EL (cell line): Measurements from ENCODE around the gene RHBDF1.

ENCODE experiments used
- DNase-seq: peaks from one replicate; pipeline ENCODE4 v3.0.0-alpha.2; 2016

RHBDF1 gene

DNA sequence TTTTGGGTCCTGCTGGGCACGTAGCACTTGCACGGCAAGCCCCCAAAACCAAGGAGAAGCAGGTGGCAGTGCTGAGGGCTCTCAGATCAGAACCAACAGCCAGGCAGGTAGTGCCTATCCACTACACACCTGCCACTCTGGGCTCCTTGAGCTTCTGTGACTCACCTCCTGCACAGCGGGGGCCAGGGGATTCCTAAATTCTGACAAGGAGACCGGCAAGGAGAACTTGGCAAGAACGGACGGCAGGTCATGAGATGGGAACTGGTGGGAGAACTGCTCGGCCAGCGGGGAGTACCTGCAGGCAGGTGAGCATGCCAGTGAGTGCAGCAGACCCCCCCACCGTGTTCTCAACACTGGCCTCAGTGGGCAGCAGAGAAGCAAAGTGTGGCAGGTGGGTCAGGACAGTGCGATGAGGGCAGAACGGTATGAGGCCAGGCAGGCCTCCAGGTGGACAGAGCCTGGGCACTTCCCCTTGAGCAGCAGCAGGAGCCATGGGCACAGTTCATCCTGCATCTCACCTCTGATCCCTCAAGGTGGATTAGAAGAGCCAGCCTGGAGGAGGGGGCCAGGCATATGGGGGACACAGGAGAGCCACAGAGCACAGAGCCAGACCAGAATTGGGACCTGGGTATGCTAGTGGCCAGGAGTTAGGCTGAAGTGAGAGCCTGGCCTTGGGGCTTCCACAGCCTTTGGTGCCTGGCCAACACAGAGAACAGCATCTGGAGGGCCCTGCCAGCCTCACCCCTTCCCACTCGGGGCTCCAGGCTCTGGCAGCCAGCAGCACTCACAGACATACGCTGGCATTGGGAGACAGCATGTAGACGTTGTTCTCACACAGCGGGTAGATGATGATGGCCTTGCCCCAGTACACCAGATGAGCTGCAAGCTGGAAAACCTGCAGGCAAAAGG is 20.3 kb upstream of the RHBDF1 start:
- DNase-seq: no peak

DNA sequence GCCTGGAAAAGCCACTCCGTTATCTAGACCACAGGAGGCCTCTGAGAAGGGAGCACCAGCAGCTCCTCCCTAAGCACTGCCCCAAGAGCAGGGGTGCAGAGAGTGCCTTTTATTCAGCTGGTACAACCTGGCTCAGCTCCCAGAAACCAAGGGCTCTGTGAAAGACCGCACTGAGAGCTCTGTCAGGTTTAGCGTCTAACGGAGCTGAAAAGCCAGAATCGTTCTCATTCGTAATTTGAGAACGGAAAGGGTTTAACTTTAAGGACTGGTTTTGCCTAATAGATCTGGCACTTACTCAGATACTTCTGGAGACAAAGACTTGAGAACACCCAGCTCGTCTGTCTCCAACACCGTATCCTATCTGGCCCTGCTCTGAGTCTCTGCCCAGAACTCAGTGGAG is 19.1 kb upstream of the RHBDF1 start:
- DNase-seq: no peak

DNA sequence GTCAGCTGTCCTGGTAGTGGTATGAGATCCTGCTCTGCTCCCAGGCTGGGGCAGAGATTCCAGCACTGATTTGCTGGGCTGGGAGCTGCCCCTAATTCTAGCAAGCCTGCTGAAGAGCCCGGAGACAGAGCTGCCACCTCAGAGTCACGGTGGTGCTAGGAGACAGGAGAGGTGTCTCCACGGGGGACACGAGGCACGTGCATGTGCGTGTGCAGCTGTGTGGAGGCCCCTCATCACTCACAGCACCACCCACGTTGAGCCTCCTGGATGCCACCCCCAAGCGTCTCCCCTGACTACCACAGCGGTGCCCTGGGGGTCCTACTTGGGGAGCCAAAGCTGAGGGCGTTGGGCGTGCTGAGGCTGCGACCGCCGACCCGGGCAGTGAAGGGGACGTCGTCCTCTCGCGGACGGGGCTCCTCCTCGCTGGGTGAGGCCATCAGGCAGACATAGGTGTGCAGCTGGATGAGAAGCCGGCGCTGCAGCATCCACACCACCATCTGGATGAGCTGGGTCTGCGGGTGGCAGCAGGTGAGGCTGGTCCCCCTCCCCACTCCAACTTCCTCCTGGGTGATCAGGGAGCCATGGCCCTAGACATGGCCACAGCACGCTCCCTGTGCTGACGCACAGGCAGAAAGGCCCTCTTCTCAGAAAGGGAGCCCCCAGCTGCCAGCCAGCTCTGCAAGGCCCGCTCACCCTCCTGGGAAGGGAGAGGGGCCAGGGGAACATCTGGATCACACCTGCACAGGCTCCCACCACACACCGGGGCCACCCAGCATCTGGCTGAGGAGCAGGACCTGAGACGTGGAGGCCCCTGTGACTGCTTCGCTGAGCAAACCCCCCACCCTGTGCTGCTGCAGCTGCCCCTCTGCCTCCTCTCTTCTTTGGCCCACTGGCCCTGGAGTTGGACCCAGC is 17.2 kb upstream of the RHBDF1 start:
- no peak for DNase-seq

DNA sequence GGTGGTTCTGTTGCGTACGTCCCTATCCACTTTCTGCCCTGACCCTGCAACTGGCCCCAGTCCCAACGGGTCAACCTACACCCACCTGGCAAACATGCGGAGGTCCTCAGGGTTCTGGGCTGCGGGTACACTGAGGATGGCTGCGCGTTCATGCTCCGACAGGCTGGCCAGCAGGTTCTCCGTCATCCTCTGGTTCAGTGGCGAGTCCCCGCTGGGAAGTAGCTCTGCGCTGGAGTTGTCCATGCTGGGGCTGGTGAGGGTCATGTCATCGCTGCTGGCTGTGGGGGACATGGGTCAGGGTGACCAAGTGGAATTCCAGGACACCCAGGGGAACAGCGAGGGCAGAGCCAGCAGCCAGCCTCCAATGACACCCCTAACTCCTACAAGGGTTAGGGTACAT is 16.2 kb upstream of the RHBDF1 start:
- no peak for DNase-seq

DNA sequence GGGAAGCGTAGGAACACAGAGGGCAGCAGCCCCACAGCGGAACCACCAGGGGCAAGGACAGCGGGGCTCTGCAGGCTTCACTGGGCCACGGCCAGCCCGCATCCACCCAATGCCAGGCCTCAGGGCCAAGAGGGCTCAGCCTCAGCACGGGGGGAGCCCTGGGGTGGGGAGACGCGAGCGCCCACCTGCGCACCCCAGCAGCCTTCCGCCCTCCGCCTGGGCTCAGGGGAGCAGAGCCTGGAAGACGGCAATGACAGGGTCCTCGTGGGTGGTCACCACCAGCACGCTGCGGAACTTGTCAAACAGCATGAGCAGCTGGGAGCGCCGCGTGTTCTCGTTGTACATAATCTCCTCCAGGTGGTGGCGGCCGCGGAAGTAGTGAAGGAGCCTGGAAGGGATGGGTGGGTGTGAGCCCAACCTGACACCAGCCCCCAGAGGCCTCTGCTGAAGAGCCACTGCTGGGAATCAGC is 14.1 kb upstream of the RHBDF1 start:
- no peak for DNase-seq

DNA sequence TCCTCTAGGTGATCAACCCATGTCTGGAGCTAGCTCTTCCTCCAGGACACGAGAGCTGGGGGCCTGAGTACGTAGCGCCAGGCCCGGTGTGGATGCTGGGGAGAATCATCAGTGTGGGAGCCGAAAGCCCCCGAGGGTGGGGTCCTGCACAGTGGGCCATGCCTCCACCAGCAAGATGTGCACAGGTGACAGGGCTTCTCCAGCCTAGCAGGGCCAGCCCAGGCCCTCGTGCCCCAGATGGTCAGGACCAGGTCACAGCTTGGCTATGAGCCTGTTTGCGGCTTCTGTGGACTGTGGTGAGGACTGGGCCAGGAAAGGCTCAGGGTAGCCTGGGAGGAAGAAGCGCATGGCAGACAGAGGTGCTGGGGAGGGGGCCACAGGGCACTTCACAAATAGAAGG is 13.4 kb upstream of the RHBDF1 start:
- no peak for DNase-seq

DNA sequence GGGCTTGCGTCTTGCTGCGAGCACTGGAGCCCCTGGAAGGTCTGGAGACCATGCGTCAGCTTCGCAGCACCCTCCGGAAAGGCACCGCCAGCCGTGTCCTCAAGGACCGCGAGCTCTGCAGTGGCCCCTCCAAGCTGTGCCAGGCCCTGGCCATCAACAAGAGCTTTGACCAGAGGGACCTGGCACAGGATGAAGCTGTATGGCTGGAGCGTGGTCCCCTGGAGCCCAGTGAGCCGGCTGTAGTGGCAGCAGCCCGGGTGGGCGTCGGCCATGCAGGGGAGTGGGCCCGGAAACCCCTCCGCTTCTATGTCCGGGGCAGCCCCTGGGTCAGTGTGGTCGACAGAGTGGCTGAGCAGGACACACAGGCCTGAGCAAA is 13.0 kb upstream of the RHBDF1 start:
- DNase-seq: no peak

DNA sequence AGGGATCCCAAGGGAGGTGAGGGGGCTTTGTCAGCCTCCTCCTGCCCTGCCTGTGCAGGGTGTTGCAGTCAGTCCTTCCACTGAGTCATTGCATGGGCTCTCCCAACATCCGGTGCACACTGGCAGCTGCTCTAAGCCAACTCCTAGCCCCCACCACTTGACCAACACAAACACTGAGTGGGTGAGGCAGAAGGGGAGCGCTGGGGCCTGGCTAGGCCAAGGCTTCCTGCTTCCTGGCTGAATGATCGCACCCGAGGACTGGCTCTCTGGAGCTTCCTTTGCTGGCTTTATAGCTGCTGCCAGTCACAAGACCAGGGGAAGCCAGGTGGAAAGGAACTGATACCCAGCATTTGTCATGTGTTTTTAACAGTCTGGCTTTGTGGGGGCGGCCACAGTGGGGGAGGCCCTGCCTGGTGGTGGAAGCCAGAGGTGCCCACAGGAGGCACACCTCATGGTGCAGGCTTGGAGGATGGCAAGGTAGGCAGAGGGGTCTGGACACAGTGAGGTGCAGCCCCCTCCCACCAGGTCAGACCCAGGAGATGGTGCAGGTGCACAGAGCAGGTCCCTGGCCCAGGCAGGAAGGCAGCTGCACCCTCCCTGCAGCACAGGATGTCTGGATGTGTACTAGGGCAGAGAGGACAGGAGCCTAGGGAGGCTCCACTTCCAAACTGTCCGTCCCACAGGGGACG is 12.4 kb upstream of the RHBDF1 start:
- DNase-seq: peak; percentile 96

DNA sequence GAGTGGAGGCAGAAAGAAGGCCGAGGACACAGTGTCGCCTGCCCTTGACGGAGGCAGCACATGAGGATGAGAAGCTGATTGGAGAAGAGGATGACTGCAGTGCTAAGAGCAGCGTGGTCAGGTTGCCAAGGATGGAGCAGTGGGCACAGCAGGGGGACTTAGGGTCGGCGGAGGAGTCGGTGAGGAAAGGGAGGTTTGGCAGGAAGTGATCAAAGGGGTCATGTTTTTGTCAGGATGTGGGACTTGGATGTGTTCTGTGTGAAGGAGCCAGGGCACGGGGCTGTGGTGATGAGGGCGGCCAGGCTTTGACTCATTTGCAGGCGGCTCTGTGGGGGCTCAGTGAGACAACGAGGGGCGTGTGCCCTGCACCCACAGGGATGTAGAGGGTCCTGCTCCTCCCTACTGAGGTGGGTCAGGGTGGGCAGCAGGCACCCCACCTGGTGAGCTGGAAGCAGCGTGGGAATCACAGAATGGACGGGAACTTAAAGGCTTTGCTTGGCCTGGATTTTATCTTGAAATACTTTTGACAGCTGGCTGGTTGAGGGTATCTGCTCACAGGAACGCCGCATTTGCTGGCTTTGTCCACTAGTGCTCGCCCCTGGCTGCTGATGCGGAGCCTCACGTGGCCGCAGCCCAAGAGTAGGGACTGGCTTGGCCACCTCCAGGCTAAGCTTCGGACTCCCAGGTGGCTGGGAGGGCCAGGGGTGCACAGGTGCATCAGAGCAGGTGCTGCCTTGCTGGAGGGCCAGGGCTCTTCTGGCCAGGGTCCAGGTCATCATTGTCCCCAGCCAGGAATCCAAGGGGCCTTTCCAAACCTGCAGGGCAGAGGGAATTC is 11.6 kb upstream of the RHBDF1 start:
- DNase-seq: peak; percentile 31

DNA sequence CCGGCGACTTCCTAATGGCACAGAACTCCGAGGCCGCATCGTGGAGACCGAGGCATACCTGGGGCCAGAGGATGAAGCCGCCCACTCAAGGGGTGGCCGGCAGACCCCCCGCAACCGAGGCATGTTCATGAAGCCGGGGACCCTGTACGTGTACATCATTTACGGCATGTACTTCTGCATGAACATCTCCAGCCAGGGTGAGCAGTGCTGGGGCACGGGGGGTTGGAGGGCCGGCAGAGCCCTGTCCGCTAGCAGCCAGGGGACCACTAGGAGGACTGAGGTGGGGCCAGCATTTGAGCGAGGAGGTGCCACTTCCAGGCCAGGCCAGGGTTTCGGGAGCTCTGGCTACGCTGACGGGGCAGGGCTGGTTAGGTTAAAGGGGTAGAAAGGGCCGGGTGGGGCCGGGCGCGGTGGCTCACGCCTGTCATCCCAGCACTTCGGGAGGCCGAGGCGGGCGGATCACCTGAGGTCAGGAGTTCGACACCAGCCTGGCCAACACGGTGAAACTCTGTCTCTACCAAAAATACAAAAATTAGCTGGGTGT is 10.7 kb upstream of the RHBDF1 start:
- DNase-seq: no peak

DNA sequence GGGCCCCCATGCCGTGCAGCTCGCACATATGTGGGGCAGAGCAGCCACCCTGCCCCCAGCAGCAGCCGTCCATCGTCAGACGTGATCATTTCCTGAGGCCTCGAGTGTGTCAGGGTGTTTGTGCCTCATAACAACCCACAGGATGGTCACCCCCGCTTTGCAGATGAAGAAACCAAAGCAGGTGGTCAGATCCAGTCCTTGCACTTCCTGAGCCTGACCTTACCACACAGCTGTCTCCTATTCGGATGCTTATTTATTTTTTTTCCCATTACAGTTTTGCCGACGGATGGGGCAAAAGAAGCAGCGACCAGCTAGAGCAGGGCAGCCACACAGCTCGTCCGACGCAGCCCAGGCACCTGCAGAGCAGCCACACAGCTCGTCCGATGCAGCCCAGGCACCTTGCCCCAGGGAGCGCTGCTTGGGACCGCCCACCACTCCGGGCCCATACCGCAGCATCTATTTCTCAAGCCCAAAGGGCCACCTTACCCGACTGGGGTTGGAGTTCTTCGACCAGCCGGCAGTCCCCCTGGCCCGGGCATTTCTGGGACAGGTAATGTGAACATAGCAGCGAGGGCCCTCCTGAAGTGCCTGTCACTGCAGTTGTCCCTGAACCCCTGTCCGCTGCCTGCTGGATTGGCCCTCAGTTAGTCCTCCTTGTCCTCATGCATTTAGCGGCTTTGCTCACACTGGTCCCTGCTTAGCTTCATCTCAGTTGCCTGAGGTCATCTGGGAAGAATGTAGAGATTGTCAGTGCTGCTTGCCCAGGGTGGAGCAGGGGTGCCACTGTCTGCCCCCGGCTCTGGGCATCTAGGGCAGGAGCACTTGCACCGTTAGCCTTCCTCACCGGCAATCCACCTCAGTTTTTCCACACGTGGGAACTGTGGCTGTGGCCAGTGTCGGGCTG is 7.0 kb upstream of the RHBDF1 start:
- DNase-seq: peak; percentile 34

DNA sequence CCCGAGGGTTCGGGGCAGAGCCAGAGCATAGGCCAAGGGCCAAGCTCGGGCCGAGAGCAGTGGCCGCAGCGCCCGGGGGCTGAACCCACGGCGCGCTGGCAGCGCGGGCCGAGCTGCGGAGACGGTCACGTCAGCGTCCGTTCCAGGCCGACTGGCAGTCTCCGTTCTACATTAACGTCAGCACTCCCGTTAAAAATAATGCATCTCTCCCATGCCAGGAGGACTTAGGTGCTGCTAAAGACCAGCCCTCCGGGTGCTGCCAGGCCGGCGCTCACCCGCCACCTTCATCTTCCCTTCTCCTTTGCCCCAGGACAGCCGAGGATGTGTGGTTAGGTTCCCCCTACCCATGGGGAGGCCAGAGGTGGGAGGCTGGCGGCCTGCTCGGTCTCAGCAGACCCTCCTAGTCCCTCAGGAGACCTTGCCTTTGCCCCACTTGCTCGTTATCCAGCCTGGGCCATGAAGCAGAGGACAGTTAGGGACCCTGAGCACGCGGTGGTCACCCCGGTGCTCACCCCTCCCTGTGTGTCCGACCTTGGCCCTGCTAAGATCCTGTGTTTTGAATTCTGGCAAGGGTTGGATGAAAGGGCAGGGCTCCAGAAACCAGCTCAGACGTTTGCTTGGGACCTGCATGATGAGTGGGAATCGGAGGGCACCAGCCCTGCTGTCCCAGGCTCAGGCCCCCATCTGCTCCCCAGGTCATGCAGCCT is 6.2 kb upstream of the RHBDF1 start:
- peak; percentile 32 for DNase-seq

DNA sequence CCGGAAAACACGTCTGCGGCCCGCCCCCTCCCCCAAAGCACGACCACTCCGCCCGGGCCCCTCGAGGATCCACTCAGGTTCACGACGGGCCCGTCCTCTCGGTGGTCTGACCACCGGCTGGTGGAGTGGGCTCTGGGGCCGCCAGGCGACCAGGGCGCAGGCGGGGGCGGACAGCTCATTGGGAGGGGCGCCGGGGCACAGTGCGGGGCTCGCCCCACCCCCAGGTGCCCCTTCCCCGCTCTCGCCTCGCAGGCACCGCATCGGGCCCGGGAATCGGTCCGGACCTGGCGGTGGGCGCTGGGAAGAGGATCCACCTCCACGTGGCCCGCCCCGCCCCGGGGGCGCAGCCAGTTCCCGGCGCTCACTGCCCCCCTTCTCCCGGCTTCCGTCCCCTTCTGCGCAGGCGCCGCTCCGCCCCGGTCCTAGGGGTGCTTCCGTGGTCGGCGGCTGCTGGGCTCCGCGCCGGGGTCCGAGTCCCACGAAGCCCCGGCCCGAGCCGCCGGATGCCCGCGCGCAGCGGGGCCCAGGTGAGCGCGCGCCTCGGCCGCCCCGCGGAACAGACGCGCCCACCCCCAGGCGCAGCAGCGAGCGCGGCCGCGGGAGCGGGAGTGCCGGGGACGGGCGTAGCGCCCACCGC is 5.5 kb upstream of the RHBDF1 start, which contains the start of gene MPG:
Gene MPG, plus strand, starts transcription at position 419 of the 637 bp plus-strand sequence. Its CDS starts 85 bp downstream, at position 504.
- peak; percentile 82 for DNase-seq

DNA sequence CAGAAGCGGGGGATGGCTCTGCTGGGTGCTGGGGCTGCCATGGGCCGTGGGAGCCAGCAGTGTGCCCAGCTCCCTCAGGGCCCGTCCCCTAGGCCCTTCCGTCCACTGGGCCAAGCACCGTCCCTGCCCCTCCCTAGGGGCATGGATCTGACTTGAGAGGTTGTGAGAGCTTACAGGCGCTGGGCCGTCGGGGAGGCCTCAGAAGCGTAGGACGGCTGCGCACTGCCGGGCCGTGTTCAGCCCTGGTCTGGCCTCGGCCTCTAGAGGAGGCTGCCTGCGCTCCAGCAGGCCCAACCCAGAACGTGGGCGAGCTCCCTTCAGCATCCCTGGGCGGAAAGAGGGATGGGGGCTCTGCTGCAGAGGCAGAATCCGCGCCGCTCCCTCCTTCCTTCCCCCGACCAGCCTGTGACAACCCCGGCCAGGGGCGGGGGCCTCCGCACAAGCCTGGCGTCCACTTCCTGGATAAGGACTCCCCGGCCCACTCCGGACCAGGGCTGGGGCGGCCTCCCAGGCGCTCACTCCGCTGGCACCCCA is 4.9 kb upstream of the RHBDF1 start:
- peak; percentile 66 for DNase-seq

DNA sequence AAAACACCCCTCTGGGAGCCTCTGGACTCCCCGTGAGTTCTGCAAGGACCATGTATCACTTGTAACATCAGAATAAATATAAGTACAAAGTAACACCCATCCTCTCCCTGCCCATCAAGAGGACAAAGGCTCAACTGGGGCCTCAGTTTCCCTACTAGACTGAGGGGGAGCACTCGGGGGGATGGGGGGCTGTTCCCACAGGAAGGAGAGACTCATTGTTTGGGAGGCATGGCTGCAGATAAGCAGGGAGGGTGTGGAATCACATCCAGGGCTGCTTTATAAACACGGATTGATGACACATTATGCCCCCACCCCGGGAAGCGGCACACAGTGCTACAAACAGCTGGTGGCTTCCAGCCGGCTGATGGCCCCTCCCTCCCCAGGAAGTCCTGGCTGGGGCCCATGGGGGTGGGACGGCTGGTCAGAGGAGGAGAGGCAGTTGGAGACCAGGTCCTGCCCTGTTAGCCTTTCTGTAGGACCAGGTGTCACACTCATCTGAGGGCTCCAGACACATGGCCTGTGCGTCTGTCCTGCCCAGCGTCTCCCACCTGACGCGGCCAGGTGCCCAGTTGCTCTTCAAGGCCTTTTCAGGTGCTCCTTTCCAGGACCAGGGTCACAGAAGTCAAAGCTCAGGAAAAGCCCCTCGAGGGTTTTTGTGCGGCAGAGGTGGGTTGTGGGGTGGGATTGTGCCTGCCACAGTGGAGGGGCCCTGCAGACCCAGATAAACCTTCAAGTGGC is 4.3 kb upstream of the RHBDF1 start:
- peak; percentile 88 for DNase-seq

DNA sequence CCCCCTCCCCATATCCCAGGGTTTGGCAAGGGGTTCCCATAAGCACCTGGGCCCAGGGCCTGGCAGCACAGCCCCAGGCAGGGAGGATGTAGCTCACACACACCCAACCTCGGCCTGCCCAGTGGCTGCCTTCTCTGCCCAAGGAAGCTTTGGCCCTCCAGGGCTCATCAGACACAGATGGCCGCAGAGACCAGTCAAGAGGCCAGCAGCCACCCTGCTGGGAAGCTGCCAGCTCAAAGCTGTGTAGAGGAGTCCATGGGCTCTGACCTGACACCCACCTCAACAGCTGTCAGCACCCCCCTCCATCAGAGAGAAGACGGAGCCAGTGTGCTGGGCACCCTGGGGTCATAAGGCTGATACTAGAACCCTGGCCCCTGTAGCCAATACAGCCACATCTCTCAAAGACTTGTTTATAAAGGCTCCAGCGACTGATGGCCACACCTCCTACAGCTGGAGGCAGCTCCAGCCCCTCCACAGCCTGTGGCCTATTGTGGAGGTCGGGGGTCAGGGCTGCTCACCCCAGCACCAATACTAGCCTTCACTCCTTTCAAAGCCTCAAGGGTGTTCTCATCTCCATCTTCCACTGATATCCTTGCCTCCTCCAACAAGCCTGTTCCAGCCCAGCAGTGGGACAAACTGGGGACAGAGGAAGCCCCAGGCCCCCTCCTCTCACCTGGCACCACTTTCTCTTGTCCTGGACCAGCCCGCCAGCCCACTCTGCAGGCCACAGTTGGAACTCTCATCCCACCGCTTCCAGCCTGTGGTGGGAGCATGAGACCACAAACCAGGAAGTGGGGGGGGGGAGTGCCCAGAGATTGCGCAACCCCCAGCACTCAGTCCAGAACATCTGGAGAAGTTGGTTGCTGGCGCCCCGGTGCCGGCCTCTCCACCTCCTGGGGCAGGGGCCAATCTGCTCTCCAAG is 3.4 kb upstream of the RHBDF1 start:
- peak; percentile 85 for DNase-seq

DNA sequence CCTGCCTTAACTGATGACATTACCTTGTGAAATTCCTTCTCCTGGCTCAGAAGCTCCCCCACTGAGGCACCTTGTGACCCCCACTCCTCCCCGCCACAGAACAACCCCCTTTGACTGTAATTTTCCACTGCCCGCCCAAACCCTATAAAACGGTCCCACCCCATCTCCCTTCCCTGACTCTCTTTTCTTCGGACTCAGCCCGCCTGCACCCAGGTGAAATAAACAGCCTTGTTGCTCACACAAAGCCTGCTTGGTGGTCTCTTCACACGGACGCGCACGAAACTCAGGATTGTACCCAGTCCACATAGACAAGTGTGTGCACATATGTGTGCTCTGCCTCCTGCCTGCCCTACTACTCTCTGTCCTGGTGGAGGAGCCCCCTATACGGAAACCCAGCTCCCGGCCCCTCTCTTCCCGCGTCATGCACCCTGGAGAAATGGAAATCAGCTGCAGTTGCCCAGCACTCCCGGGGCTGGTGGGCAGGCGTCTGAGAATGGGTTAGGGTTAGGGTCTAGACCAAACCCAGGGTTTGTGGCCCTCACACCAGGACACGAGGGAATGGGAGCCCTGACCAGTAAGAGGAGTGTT is 2.4 kb upstream of the RHBDF1 start:
- no peak for DNase-seq
